ENCODE measurements around the gene MRPL2.

MRPL2 gene

DNA sequence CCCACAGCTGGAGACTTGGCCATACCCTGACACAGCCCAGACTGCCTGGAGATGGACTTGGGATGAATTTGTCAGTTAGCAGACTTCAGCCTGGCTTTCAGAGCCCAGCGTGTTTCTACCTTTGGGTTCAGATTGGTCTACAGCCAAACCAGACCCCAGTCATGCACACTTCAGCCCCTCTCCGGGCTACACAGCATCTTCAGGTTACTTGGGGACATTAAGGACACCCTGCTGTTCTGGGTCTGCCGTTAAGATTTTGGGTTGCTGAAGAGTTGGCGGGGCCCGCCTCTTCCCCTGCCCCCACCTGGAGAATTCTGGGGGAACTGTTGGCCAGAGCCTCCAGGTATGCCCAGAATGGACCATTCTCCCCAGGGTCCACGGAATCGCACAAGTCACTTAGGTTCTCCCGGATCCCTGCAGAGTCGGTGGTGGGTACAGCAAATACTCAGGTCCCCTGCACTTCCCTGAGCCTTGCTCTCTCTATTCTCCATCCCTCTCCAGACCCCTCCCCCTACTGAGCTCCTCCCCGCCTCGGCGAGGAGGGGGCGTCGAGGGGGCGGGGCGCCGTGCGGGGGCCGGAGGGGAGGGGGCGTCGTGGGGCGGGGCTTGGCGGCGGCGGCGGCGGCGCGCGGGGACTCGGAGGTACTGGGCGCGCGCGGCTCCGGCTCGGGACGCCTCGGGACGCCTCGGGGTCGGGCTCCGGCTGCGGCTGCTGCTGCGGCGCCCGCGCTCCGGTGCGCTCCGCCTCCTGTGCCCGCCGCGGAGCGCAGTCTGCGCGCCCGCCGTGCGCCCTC, 16.6 kb upstream of the MRPL2 start, which contains the start of gene PTK7:
Gene PTK7 (plus strand): TSS at position 645 of the 794 bp plus-strand sequence. CDS start 175 bp downstream, outside the sequence.
- peak; percentile 56 for DNase-seq (ENCODE audit: low read depth)

DNA sequence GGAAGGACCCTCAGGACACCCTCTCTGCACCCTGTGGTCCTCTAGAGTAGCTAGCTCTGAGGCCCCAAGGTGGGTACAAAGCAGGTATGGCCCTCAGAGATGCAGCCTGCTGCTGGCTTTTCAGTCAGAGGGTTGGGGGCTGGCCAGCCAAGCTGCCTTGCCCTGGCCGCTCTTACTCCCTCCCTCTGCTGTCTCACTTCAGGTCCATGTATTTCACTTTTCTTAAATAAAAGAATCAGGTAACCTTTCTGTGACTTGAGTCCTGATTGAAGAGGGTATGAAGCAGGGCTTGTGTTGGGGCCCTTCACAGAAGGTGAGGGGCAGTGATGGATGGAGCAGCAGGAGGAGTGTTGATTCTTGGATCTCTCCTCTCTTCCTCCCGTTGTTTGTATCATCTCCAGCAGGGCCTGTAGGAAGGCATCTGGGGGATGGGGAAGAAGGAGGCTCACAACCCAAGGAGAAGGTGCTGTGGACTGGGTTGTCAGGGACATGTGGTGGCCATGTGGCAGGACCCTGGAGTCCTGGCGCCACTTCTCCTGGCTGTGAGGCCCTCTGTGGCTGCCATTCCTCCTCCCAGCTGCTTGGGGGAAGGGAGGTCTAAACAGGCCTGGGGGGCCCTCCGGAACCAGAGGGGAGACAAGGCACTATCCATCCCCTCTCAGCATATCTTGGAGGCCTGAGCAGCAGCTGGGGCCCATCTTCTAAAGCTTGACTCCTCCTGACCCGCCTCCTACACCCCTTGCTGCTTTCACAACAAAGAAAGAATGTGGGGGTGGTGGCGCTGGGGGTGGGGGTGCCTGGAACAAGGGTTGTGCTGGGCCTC, 15.8 kb upstream of the MRPL2 start:
- TF ChIP-seq, protein P1, sequence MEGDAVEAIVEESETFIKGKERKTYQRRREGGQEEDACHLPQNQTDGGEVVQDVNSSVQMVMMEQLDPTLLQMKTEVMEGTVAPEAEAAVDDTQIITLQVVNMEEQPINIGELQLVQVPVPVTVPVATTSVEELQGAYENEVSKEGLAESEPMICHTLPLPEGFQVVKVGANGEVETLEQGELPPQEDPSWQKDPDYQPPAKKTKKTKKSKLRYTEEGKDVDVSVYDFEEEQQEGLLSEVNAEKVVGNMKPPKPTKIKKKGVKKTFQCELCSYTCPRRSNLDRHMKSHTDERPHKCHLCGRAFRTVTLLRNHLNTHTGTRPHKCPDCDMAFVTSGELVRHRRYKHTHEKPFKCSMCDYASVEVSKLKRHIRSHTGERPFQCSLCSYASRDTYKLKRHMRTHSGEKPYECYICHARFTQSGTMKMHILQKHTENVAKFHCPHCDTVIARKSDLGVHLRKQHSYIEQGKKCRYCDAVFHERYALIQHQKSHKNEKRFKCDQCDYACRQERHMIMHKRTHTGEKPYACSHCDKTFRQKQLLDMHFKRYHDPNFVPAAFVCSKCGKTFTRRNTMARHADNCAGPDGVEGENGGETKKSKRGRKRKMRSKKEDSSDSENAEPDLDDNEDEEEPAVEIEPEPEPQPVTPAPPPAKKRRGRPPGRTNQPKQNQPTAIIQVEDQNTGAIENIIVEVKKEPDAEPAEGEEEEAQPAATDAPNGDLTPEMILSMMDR (IDR thresholded peaks at IDR 0.05; ENCODE audit: insufficient read depth, low read depth, low read length, missing control alignments): no peak
- no peak overlapping the region for H3K4me3 ChIP-seq (ENCODE audit: low read length)
- DNase-seq (ENCODE audit: low read depth): no peak

More for the DNA sequence above, 16.6 kb upstream of the MRPL2 start, which contains the start of gene PTK7:
- H3K4me3 ChIP-seq (ENCODE audit: low read length): peak within 1 kb of the TSS; percentile 83
- TF ChIP-seq, protein P1 (IDR thresholded peaks at IDR 0.05; ENCODE audit: insufficient read depth, low read depth, low read length, missing control alignments): no peak

DNA sequence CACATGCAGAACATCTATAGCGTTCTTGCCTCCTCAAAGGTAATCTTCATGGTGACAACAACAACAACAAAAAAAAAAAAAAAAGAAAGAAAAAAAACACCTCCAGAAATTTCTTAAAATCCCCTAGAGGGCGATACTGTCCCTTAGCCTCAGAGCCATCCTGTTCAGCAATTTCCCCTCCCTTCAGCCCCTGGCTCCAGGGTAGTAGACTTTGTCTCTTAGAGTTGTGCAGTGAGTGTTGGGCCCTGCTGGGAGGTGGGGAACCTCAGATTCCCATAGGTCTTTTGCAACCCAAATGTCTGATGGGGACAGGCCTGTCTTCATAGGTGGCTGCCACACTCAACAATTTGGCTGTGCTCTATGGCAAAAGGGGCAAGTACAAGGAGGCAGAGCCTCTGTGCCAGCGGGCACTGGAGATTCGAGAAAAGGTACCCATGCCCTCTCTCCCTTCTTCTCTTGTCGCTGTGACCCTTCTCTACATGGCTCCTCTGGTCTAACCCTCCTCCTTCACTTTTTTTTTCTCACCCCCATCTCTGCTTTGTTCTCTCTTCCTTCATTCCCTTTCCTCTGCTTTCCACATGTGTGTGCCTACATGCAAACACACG, 10.9 kb upstream of the MRPL2 start:
- TF ChIP-seq, protein P1 (IDR thresholded peaks at IDR 0.05; ENCODE audit: insufficient read depth, low read depth, low read length, missing control alignments): peak; percentile 70
- DNase-seq (ENCODE audit: low read depth): peak; percentile 75
- no peak overlapping the region for H3K4me3 ChIP-seq (ENCODE audit: low read length)

DNA sequence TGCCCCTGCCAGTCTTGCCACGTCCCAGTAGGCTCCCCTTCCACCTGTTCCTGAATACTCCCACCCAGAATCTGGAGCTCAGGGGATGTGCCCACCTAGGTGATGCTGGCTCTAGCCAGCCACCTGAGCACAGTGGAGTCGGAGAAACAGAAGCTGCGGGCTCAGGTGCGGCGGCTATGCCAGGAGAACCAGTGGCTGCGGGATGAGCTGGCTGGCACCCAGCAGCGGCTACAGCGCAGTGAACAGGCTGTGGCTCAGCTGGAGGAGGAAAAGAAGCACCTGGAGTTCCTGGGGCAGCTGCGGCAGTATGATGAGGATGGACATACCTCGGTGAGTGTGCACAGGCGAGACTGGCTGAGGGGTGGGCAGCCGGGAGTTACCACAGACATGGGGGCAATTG, 3.6 kb upstream of the MRPL2 start:
- no peak for DNase-seq (ENCODE audit: low read depth)
- no peak overlapping the region for H3K4me3 ChIP-seq (ENCODE audit: low read length)
- TF ChIP-seq, protein P1 (IDR thresholded peaks at IDR 0.05; ENCODE audit: insufficient read depth, low read depth, low read length, missing control alignments): no peak

DNA sequence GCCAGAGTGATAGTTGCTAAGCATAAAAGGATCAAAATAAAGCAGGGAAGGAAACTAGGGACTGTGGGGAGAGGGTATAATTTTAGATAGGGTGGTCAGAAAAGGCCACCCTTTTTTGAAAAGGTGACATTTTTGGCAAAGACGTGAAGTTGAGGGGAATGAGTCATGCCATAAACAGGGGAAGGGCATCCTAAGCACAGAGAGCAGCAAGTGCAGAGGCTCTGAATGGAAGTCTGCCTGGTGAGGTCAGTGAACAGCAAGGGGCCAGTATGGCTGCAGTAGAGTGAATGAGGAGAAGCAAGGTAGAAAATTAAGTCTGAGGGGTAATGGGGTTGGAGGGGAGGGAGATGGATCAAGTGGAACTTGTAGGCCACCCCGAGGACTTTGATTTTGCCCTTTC, 2.6 kb upstream of the MRPL2 start:
- no peak overlapping the region for H3K4me3 ChIP-seq (ENCODE audit: low read length)
- DNase-seq (ENCODE audit: low read depth): no peak
- TF ChIP-seq, protein P1 (IDR thresholded peaks at IDR 0.05; ENCODE audit: insufficient read depth, low read depth, low read length, missing control alignments): no peak

DNA sequence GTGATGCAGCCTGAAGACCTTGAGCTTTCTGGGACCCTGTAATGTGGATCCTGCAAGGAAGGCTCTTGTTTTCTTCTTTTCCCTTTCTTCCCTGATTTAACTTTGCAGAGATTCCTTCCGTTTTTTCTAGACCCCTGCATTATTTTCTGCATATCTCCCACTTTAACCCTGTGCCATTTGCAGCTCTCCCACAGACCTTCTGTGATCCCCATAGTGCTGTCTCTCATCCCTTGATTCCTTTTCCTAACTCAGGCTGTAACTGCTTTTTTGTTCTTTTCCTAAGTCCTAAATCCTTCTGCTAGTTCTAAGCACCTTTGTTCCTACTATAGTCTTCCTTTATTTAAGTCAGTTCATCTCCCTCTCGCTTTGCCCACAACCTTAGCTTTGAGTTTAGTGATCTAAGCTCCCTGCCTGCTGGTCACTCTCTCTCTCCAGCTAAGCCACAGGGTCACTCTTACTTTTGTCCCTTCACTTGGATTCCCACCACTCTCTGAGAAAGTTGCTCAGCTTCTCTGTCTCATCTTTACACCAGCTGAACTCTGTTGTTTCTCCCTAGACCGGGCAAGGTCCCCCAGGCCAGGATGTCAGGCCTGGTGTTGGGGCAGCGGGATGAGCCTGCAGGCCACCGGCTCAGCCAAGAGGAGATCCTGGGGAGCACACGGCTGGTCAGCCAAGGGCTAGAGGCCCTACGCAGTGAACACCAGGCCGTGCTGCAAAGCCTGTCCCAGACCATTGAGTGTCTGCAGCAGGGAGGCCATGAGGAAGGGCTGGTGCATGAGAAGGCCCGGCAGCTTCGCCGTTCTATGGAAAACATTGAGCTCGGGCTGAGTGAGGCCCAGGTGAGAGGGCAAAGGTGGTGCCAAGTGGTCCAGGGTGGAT, 1.8 kb upstream of the MRPL2 start:
- TF ChIP-seq, protein P1 (IDR thresholded peaks at IDR 0.05; ENCODE audit: insufficient read depth, low read depth, low read length, missing control alignments): no peak
- no peak for DNase-seq (ENCODE audit: low read depth)
- no peak overlapping the region for H3K4me3 ChIP-seq (ENCODE audit: low read length)

Measured in epithelial cell of esophagus (primary cell).